SK-N-SH (cell line): ENCODE data around the gene CYP26B1. TPM values are rescaled to one million over a fixed set of nuclear protein-coding genes. Genes with fewer than 3 reads are reported as not detected.

Source experiments
- CTCF ChIA-PET: fragments of 300-600, 350-600 bp; formaldehyde crosslinking; extraction: SDS; loops from one replicate; lab custom pipeline; 2021; lab: Yijun Ruan, JAX
- POLR2A ChIA-PET: fragments of 350-600 bp; sonication (Branson Sonifier 250); formaldehyde crosslinking; extraction: SDS; loops from one replicate; lab custom pipeline; 2020; ENCODE audit warnings: antibody characterized with exemption, inconsistent platforms; lab: Yijun Ruan, JAX
- DNase-seq: peaks from one replicate; pipeline ENCODE4 v3.0.0; 2012
- H2AFZ ChIP-seq: fragments of 200-600 bp; sonication (generic); 2 replicates; pipeline ENCODE4 v1.8.1; 2016; ENCODE audit warnings: antibody characterized with exemption, mild to moderate bottlenecking, low read depth
- H3F3A ChIP-seq: fragments of 200-600 bp; sonication (generic); replicated peaks from 2 replicates; pipeline ENCODE3; 2016; ENCODE audit warnings: antibody characterized with exemption, mild to moderate bottlenecking; ENCODE audit not compliant: insufficient read depth
- H3K27ac ChIP-seq, 2 experiments: fragments of 200-500 bp in 1 of 2; fragments of 200-600 bp in 1 of 2; sonication (Bioruptor generic) in 1 of 2; sonication (generic), shearing (Covaris generic) in 1 of 2; 2 replicates each; pipeline versions ENCODE4 v1.5.1 to v1.6.1; 2014 to 2016; ENCODE audit warnings: low read depth in 2 of 2, inconsistent platforms in 1 of 2, low read length in 1 of 2, mild to moderate bottlenecking in 1 of 2, mixed read lengths in 1 of 2
- H3K27me3 ChIP-seq: fragments of 200-600 bp; sonication (generic), shearing (Covaris generic); 2 replicates; pipeline ENCODE4 v1.6.1; 2016; ENCODE audit warnings: mixed run types; ENCODE audit not compliant: insufficient read depth
- H3K36me3 ChIP-seq, 2 experiments: fragments of 200-500 bp in 1 of 2; fragments of 200-600 bp in 1 of 2; sonication (Bioruptor generic) in 1 of 2; sonication (generic) in 1 of 2; replicated peaks in 1 of 2; 2 replicates each; pipeline versions ENCODE3 to v1.5.1; 2014 to 2016; ENCODE audit warnings: low read length in 1 of 2, mild to moderate bottlenecking in 1 of 2; ENCODE audit not compliant: insufficient read depth in 2 of 2, control insufficient read depth in 1 of 2
- H3K4me1 ChIP-seq, 2 experiments: fragments of 200-500 bp in 1 of 2; fragments of 200-600 bp in 1 of 2; sonication (Bioruptor generic) in 1 of 2; sonication (generic), shearing (Covaris generic) in 1 of 2; 2 replicates each; pipeline versions ENCODE4 v1.5.1 to v1.6.1; 2014 to 2016; ENCODE audit warnings: low read depth in 1 of 2, low read length in 1 of 2, mixed run types in 1 of 2; ENCODE audit not compliant: insufficient read depth in 2 of 2, control insufficient read depth in 1 of 2
- H3K4me2 ChIP-seq: fragments of 200-600 bp; sonication (generic), shearing (Covaris generic); 2 replicates; pipeline ENCODE4 v1.6.1; 2017; ENCODE audit warnings: mixed run types
- H3K4me3 ChIP-seq, 2 experiments: fragments of 200-500 bp in 1 of 2; fragments of 200-600 bp in 1 of 2; sonication (Bioruptor generic) in 1 of 2; sonication (generic), shearing (Covaris generic) in 1 of 2; 2 replicates each; pipeline versions ENCODE4 v1.5.1 to v1.8.1; 2014 to 2016; ENCODE audit warnings: low read depth in 2 of 2, inconsistent platforms in 1 of 2, low read length in 1 of 2, mild to moderate bottlenecking in 1 of 2, mixed read lengths in 1 of 2, moderate library complexity in 1 of 2
- H3K79me2 ChIP-seq: fragments of 200-600 bp; sonication (generic); 2 replicates; pipeline ENCODE4 v1.8.1; 2017; ENCODE audit warnings: mild to moderate bottlenecking; ENCODE audit not compliant: insufficient read depth
- H3K9ac ChIP-seq: fragments of 200-600 bp; sonication (generic); 2 replicates; pipeline ENCODE4 v1.6.1; 2017; ENCODE audit warnings: mixed run types
- H3K9me2 ChIP-seq: fragments of 200-600 bp; sonication (generic); 2 replicates; pipeline ENCODE4 v1.6.1; 2017; ENCODE audit warnings: mixed run types
- H3K9me3 ChIP-seq: fragments of 200-600 bp; sonication (generic); 2 replicates; pipeline ENCODE4 v1.6.1; 2017; ENCODE audit warnings: mixed run types, mild to moderate bottlenecking, moderate library complexity
- H4K20me1 ChIP-seq: fragments of 200-600 bp; sonication (generic); 2 replicates; pipeline ENCODE4 v1.6.1; 2017; ENCODE audit warnings: mild to moderate bottlenecking, mixed run types; ENCODE audit not compliant: insufficient read depth
- ELF1 ChIP-seq: IDR thresholded peaks from 2 replicates; pipeline ENCODE4 v1.4.0; 2012
- EP300 ChIP-seq, 2 experiments: IDR thresholded peaks; 2 replicates each; pipeline versions ENCODE4 v1.4.0 to v1.6.1; 2012; ENCODE audit warnings: borderline replicate concordance in 1 of 2, low read depth in 1 of 2, low read length in 1 of 2
- FOXJ3 ChIP-seq: sonication (generic); formaldehyde crosslinking; IDR thresholded peaks from 2 replicates; pipeline ENCODE4 v1.5.1; 2020; ENCODE audit warnings: mild to moderate bottlenecking, missing genetic modification reagents
- FOXM1 ChIP-seq: IDR thresholded peaks from 2 replicates; pipeline ENCODE4 v1.4.0; 2012; ENCODE audit warnings: low read depth, mild to moderate bottlenecking
- GABPA ChIP-seq: IDR thresholded peaks from 2 replicates; pipeline ENCODE4 v1.4.0; 2012; ENCODE audit warnings: low read depth, mild to moderate bottlenecking
- GATA2 ChIP-seq: sonication (generic); formaldehyde crosslinking; IDR thresholded peaks from 2 replicates; pipeline ENCODE4 v1.5.0; 2020; ENCODE audit warnings: mild to moderate bottlenecking, missing genetic modification reagents
- MAX ChIP-seq: IDR thresholded peaks from 2 replicates; pipeline ENCODE4 v1.4.0; 2012; ENCODE audit warnings: low read depth
- MEF2A ChIP-seq: IDR thresholded peaks from 2 replicates; pipeline ENCODE4 v1.4.0; 2012; ENCODE audit warnings: low read depth, borderline replicate concordance
- MXI1 ChIP-seq: IDR thresholded peaks from 2 replicates; pipeline ENCODE4 v1.6.1; 2012; ENCODE audit warnings: mild to moderate bottlenecking, low read depth, low read length, improper control_type of control experiment
- RAD21 ChIP-seq: IDR thresholded peaks from 2 replicates; pipeline ENCODE4 v1.6.1; 2012; ENCODE audit warnings: mild to moderate bottlenecking, low read length
- RXRA ChIP-seq: IDR thresholded peaks from 2 replicates; pipeline ENCODE4 v1.4.0; 2012; ENCODE audit warnings: low read depth, mild to moderate bottlenecking, borderline replicate concordance
- SIN3A ChIP-seq: IDR thresholded peaks from 2 replicates; pipeline ENCODE4 v1.6.1; 2012; ENCODE audit warnings: low read depth, mild to moderate bottlenecking, low read length, moderate library complexity, borderline replicate concordance
- SMC3 ChIP-seq: IDR thresholded peaks from 2 replicates; pipeline ENCODE4 v1.6.1; 2012; ENCODE audit warnings: low read depth, low read length, improper control_type of control experiment
- TEAD4 ChIP-seq: IDR thresholded peaks from 2 replicates; pipeline ENCODE4 v1.4.0; 2012; ENCODE audit warnings: mild to moderate bottlenecking, borderline replicate concordance; ENCODE audit not compliant: insufficient read depth
- USF1 ChIP-seq: IDR thresholded peaks from 2 replicates; pipeline ENCODE4 v1.4.0; 2012; ENCODE audit warnings: low read depth, borderline replicate concordance
- WGBS: methylation state at CpG from one replicate; pipeline ENCODE4 v1.1.6; 2017; ENCODE audit warnings: low lambda C conversion rate; 5-methylcytosine and 5-hydroxymethylcytosine counted together
- polyA plus RNA-seq, 3 experiments: library from polyadenylated mRNA; depleted of rRNA; stranded (reverse); fragments of >200 nt; gene quantifications; 2 replicates each; pipeline ENCODE4 v1.2.3, GENCODE V29; 2012
- TF ChIP-seq, protein P1 (sequence below): fragments of 150-350 bp; IDR thresholded peaks from 2 replicates; pipeline ENCODE4 v1.6.1; 2017; ENCODE audit warnings: antibody characterized with exemption, low read length, low read depth, borderline replicate concordance
- TF ChIP-seq, protein P2 (sequence below): fragments of 200-600 bp; sonication (generic); IDR thresholded peaks from 2 replicates; pipeline ENCODE4 v1.6.1; 2017; ENCODE audit warnings: antibody characterized with exemption, mild to moderate bottlenecking, moderate library complexity

Gene CYP26B1
- polyA plus RNA-seq, 1 of the 3 experiments (the other 2 are of a cell fraction): 0.33 TPM

DNA sequence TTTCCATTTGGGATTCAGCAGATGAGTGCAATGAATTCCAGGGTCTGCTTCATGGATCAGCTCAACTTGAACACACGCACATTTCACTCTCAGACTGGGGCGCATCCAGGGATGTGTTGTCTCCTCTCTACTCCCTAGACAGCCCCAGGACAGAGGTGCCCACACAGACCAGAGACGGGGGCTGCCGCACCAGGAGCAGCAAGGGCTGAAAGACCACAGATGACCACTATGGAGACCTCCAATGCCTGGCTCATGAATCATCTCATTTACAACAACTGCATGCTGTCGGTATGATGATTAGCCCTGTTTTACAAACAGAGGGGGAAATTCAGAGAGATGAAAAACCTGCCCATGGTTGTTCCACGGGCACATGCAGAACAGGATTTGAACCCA is 63.1 kb downstream of the CYP26B1 start:
- Histone ChIP-seq H3K4me1 (no peaks in the 10 kb centered on the region), H2AFZ (no peak overlapping the region), H3K36me3 (no peaks in the 10 kb centered on the region), H3K9me2 (no peaks in the 10 kb centered on the region), H3F3A (no peaks in the 10 kb centered on the region), H3K79me2 (no peaks in the 10 kb centered on the region), H3K4me3 (no peak overlapping the region), H3K27me3 (no peaks in the 10 kb centered on the region), H3K9me3 (no peaks in the 10 kb centered on the region), H3K27ac (no peak overlapping the region), H3K9ac (no peak overlapping the region), H4K20me1 (no peaks in the 10 kb centered on the region), H3K4me2 (no peak overlapping the region)
- 50% methylated on average over 6 of the region's 6 CpGs for WGBS
- no peak for DNase-seq
- no peak for TF ChIP-seq SIN3A
- TF ChIP-seq EP300 (IDR thresholded peaks at IDR 0.05; ENCODE audit: borderline replicate concordance in 1 of 2, low read depth in 1 of 2, low read length in 1 of 2): no peak
- TF ChIP-seq SMC3: no peak
- TF ChIP-seq RAD21: no peak
- TF ChIP-seq FOXM1: no peak
- TF ChIP-seq MXI1: no peak
- no peak for TF ChIP-seq ELF1
- TF ChIP-seq, protein P1, sequence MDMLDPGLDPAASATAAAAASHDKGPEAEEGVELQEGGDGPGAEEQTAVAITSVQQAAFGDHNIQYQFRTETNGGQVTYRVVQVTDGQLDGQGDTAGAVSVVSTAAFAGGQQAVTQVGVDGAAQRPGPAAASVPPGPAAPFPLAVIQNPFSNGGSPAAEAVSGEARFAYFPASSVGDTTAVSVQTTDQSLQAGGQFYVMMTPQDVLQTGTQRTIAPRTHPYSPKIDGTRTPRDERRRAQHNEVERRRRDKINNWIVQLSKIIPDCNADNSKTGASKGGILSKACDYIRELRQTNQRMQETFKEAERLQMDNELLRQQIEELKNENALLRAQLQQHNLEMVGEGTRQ: no peak
- TF ChIP-seq USF1: no peak
- no peak for TF ChIP-seq GABPA
- no peak for TF ChIP-seq TEAD4
- TF ChIP-seq, protein P2, sequence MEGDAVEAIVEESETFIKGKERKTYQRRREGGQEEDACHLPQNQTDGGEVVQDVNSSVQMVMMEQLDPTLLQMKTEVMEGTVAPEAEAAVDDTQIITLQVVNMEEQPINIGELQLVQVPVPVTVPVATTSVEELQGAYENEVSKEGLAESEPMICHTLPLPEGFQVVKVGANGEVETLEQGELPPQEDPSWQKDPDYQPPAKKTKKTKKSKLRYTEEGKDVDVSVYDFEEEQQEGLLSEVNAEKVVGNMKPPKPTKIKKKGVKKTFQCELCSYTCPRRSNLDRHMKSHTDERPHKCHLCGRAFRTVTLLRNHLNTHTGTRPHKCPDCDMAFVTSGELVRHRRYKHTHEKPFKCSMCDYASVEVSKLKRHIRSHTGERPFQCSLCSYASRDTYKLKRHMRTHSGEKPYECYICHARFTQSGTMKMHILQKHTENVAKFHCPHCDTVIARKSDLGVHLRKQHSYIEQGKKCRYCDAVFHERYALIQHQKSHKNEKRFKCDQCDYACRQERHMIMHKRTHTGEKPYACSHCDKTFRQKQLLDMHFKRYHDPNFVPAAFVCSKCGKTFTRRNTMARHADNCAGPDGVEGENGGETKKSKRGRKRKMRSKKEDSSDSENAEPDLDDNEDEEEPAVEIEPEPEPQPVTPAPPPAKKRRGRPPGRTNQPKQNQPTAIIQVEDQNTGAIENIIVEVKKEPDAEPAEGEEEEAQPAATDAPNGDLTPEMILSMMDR: no peak
- no peak for TF ChIP-seq MEF2A
- no peak for TF ChIP-seq RXRA
- no peak for TF ChIP-seq FOXJ3 (CRISPR knock-in tag)
- no peak for TF ChIP-seq MAX
- no peak for TF ChIP-seq GATA2
- ChIA-PET CTCF (no interaction called here), POLR2A (no interaction called here)
